AG04450 (cell line): ENCODE data around the gene CCL21. TPM values are rescaled to one million over a fixed set of nuclear protein-coding genes. Genes with fewer than 3 reads are reported as not detected.

ENCODE experiments used
- CTCF ChIA-PET: fragments of 300-600, 350-600 bp; formaldehyde crosslinking; extraction: SDS; loops from one replicate; lab custom pipeline; 2022; ENCODE audit warnings: antibody characterized with exemption, inconsistent platforms; lab: Charles Lee
- POLR2A ChIA-PET: fragments of 350-600 bp; formaldehyde crosslinking; extraction: SDS; loops from one replicate; lab custom pipeline; 2021; ENCODE audit warnings: antibody characterized with exemption, inconsistent platforms; lab: Yijun Ruan, JAX
- DNase-seq: peaks from one replicate; pipeline ENCODE4 v3.0.0-alpha.2; 2011; ENCODE audit warnings: low read depth, low spot score
- H3K27ac ChIP-seq: one replicate; pipeline ENCODE4 v1.5.1; 2012; ENCODE audit warnings: low read depth, low read length, control low read depth
- H3K27me3 ChIP-seq: one replicate; pipeline ENCODE4 v1.6.0; 2012; ENCODE audit warnings: low read length; ENCODE audit not compliant: control insufficient read depth, insufficient read depth
- H3K4me3 ChIP-seq: 2 replicates; pipeline ENCODE4 v1.5.1; 2011; ENCODE audit warnings: mild to moderate bottlenecking, low read depth, low read length, control low read depth
- H3K9me3 ChIP-seq: 2 replicates; pipeline ENCODE4 v1.5.1; 2012; ENCODE audit warnings: low read length; ENCODE audit not compliant: control insufficient read depth, insufficient read depth
- polyA plus RNA-seq: library from polyadenylated mRNA; depleted of rRNA; stranded (reverse); fragments of >200 nt; gene quantifications from 2 replicates; pipeline ENCODE4 v1.2.3, GENCODE V29; 2011
- TF ChIP-seq, protein P1 (sequence below): IDR thresholded peaks from 2 replicates; pipeline ENCODE4 v1.5.1; 2011; ENCODE audit warnings: low read depth, low read length, control low read depth, inconsistent platforms

CCL21 gene
- polyA plus RNA-seq, 1 experiment, result not detected

DNA sequence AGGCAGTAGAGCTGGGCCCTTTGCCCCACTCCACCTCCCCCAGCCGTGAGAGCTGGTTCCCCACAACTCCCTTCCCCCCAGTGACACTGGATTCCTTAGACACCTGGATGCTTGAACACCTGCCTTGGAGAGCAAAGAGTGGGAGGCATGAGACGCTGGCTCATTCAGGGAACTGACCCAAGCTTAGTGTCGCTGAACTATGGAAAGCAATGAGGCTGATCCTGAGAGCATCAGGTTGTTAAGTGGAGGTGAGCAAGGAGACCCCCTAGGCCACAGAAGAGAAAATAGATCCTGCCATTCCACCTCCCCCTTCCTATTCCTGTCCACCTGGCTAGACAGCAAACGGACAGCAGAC, 20.8 kb downstream of the CCL21 start:
- TF ChIP-seq, protein P1, sequence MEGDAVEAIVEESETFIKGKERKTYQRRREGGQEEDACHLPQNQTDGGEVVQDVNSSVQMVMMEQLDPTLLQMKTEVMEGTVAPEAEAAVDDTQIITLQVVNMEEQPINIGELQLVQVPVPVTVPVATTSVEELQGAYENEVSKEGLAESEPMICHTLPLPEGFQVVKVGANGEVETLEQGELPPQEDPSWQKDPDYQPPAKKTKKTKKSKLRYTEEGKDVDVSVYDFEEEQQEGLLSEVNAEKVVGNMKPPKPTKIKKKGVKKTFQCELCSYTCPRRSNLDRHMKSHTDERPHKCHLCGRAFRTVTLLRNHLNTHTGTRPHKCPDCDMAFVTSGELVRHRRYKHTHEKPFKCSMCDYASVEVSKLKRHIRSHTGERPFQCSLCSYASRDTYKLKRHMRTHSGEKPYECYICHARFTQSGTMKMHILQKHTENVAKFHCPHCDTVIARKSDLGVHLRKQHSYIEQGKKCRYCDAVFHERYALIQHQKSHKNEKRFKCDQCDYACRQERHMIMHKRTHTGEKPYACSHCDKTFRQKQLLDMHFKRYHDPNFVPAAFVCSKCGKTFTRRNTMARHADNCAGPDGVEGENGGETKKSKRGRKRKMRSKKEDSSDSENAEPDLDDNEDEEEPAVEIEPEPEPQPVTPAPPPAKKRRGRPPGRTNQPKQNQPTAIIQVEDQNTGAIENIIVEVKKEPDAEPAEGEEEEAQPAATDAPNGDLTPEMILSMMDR, result no peak
- ChIA-PET CTCF (interaction anchor here (2.2 to 4.3 kb wide), 2 partner anchors 12 to 13 kb away, joined by 8 to 25 read pairs; no protein-coding TSS in a partner anchor), POLR2A (no interaction called here)
- no peak overlapping the region for H3K4me3 ChIP-seq
- H3K27me3 ChIP-seq, result peaks cover 2% of the 10 kb centered on the region
- H3K27ac ChIP-seq, result no peak overlapping the region
- no peaks in the 10 kb centered on the region for H3K9me3 ChIP-seq
- DNase-seq, result no peak

DNA sequence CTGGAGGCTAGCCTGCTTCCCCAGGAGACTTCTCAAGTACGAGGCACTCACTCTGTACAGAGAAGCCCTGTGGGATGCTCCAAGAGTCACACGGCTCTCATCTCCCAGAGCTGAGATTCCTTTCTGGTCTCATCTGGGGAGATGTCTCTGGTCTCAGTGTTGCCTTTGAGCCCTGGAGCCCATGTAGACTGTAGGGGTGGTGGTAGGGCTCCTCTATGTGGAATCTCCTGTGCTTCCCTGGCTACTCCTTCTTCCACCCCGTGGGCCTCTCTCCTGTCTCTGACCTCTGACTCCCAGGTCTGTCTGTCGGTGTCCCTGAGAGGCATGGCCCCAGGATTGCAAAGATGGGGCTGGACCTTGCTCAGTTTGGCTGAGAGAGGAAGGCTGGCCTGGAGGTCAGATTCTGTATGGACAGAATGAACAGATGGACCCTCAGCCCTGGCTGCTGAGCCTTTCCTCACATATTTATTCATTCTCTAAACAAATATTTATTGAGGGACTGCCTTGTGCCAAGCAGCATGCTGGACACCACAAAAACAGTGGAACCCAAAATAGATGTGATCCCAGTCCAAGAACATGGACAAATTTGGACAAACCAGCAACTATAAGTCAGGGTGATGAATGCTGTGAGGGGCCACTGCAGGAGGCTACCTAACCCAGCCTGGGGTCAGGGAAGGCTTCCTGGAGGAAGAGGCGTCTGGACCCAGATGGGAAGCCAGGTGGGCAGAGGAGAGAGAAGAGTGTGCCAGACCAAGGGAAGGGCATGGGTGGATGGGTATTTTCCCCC, 21.4 kb downstream of the CCL21 start:
- no peak for DNase-seq
- TF ChIP-seq, protein P1, result no peak
- ChIA-PET POLR2A (no interaction called here), CTCF (interaction anchor here (2.2 kb wide), 1 partner anchor 14 kb away, joined by 8 read pairs; no protein-coding TSS in a partner anchor)
- no peak overlapping the region for H3K27ac ChIP-seq
- peaks cover 2% of the 10 kb centered on the region for H3K27me3 ChIP-seq
- H3K9me3 ChIP-seq, result no peaks in the 10 kb centered on the region
- H3K4me3 ChIP-seq, result no peak overlapping the region

DNA sequence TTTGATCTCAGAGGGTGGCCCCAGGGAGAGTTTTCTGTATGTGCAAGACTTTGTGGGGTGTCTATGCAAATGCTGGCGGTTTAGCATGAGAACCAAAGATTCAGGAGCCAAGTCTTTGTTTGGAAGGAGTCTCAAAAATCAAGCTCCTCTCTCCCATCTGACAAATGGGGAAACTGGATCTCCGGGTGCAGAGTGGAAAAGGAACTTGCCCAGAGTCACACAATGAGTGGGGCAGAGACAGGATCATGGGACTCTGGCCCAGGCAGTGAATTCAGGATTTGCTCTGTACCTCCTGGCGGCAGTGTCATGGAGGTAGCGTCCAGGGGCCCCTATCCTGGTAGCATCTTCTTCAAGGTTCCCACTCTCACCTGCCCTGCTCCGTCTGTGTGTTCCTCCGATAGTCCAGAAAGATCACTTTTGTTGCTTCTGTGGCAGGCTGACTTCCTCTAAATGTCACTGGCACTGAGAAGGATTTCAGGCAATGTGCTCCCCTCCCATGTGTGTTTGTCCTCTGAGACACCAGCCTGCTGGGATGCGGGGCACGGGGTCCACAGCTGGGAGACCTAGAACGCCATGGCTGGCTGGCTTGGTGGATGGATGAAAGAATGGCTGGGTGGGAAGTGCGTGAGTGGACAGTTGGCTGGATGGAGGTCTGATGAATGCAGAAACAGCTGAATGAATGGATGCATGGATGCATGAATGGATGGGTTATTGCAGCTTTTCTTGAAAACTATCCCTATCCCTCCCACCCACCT, 22.5 kb downstream of the CCL21 start:
- ChIA-PET POLR2A (no interaction called here), CTCF (interaction anchor here (2.2 to 2.9 kb wide), 3 partner anchors 13 to 15 kb away, joined by 8 to 16 read pairs (median 14); no protein-coding TSS in a partner anchor)
- TF ChIP-seq, protein P1, result no peak

DNA sequence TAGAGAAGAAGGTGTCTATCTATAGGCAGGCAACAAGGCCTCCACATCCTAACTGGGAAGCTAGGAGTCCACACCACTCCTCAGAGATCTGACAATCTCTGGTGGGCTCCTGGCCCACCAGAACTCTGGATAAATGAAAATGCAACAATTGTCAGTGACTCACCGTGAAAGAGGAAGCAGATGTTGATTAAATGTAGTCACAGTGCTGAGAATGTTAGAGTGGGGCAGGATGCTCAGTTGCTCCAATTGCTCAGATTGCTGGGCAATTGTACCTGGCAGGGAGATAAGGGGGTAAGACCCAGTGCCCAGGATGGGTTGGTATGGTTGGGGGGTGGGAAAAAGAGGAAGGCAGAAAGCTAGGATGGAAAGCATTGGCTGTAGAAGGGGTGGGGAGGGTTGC, 23.2 kb downstream of the CCL21 start:
- Histone ChIP-seq H3K9me3 (no peaks in the 10 kb centered on the region), H3K4me3 (no peak overlapping the region), H3K27me3 (no peaks in the 10 kb centered on the region), H3K27ac (no peak overlapping the region)
- TF ChIP-seq, protein P1, result no peak
- ChIA-PET POLR2A (no interaction called here), CTCF (interaction anchor here (2.3 to 2.9 kb wide), 2 partner anchors 14 to 16 kb away, joined by 14 to 16 read pairs; no protein-coding TSS in a partner anchor)
- DNase-seq, result no peak

More for the DNA sequence above, 22.5 kb downstream of the CCL21 start:
- Histone ChIP-seq H3K27ac (no peak overlapping the region), H3K4me3 (no peak overlapping the region), H3K9me3 (no peaks in the 10 kb centered on the region), H3K27me3 (no peaks in the 10 kb centered on the region)
- no peak for DNase-seq
